Fibroblast of lung (primary cell): ENCODE measurements around the gene LUZP2. TPM values are rescaled to one million over a fixed set of nuclear protein-coding genes. Genes with fewer than 3 reads are reported as not detected.

Experiments used
- DNase-seq, 2 donors: peaks; one replicate each; pipeline versions ENCODE4 v3.0.0 to v3.0.0-alpha.2; 2010; ENCODE audit warnings: low read depth in 2 of 2
- H2AFZ ChIP-seq: 2 replicates; pipeline ENCODE4 v1.5.1; 2012; ENCODE audit warnings: low read length, control low read depth, inconsistent platforms
- H3K27ac ChIP-seq: 2 replicates; pipeline ENCODE4 v1.5.1; 2011; ENCODE audit warnings: low read length, control low read depth; ENCODE audit not compliant: insufficient read depth
- H3K27me3 ChIP-seq: 2 replicates; pipeline ENCODE4 v1.5.1; 2011; ENCODE audit warnings: mild to moderate bottlenecking, low read length; ENCODE audit not compliant: control insufficient read depth, insufficient read depth
- H3K36me3 ChIP-seq: 2 replicates; pipeline ENCODE4 v1.5.1; 2011; ENCODE audit warnings: low read length; ENCODE audit not compliant: control insufficient read depth, insufficient read depth
- H3K4me1 ChIP-seq: 2 replicates; pipeline ENCODE4 v1.5.1; 2011; ENCODE audit warnings: low read length; ENCODE audit not compliant: control insufficient read depth, insufficient read depth; ENCODE audit errors: extremely low read depth
- H3K4me2 ChIP-seq: 2 replicates; pipeline ENCODE4 v1.5.1; 2011; ENCODE audit warnings: low read length, control low read depth; ENCODE audit not compliant: insufficient read depth; ENCODE audit errors: extremely low read depth
- H3K4me3 ChIP-seq, 4 experiments: fragments of 200-600 bp in 1 of 4; sonication (generic) in 1 of 4; replicated peaks in 1 of 4; 2 replicates each; pipeline ENCODE4 v1.5.1; 2011 to 2016; ENCODE audit warnings: low read length in 4 of 4, low read depth in 3 of 4, mild to moderate bottlenecking in 3 of 4, control low read depth in 2 of 4, inconsistent platforms in 1 of 4, mixed read lengths in 1 of 4; ENCODE audit not compliant: insufficient read depth in 1 of 4; ENCODE audit errors: control extremely low read depth in 1 of 4
- H3K79me2 ChIP-seq: 2 replicates; pipeline ENCODE4 v1.5.1; 2012; ENCODE audit warnings: mild to moderate bottlenecking, low read length, inconsistent platforms; ENCODE audit not compliant: control insufficient read depth, insufficient read depth
- H3K9ac ChIP-seq: 2 replicates; pipeline ENCODE4 v1.5.1; 2011; ENCODE audit warnings: mild to moderate bottlenecking, low read length, control low read depth; ENCODE audit not compliant: insufficient read depth
- H3K9me3 ChIP-seq: 2 replicates; pipeline ENCODE4 v1.5.1; 2012; ENCODE audit warnings: low read depth, low read length; ENCODE audit not compliant: control insufficient read depth, insufficient read depth
- H4K20me1 ChIP-seq: 2 replicates; pipeline ENCODE4 v1.5.1; 2011; ENCODE audit warnings: low read length; ENCODE audit not compliant: control insufficient read depth, insufficient read depth; ENCODE audit errors: extremely low read depth
- CTCF ChIP-seq, 2 donors: IDR thresholded peaks in 1 of 2; conservative IDR thresholded peaks in 1 of 2; 1 replicate in 1 of 2; 2 replicates in 1 of 2; pipeline ENCODE4 v1.5.1; 2011 to 2012; ENCODE audit warnings: low read length in 2 of 2, control low read depth in 1 of 2, inconsistent platforms in 1 of 2, low read depth in 1 of 2, mild to moderate bottlenecking in 1 of 2
- EZH2 ChIP-seq: IDR thresholded peaks from 2 replicates; pipeline ENCODE4 v1.5.1; 2012; ENCODE audit warnings: low read length, control low read depth, mild to moderate bottlenecking; ENCODE audit errors: missing control alignments
- polyA plus RNA-seq, 2 donors: library from polyadenylated mRNA; depleted of rRNA in 1 of 2; stranded (reverse) in 1 of 2; unstranded in 1 of 2; fragments of >200 nt; gene quantifications; 2 replicates each; pipeline ENCODE4 v1.2.1, GENCODE V29; 2011 to 2012; ENCODE audit warnings: missing spikeins in 1 of 2
- total RNA-seq: library from RNA; depleted of rRNA; stranded (reverse); fragments of >200 nt; gene quantifications from 2 replicates; pipeline ENCODE4 v1.2.1, GENCODE V29; 2014

The LUZP2 gene
- total and polyA plus RNA-seq, 2 donors (not counting 1 experiment from before 2014, with no cell fraction given) = 0.03 to 0.50 TPM

- TF ChIP-seq EZH2 = no peak
- Histone ChIP-seq H3K27ac (no peak overlapping the region), H3K4me1 (no peaks in the 10 kb centered on the region), H3K9me3 (no peaks in the 10 kb centered on the region), H3K79me2 (no peaks in the 10 kb centered on the region), H3K4me2 (no peak overlapping the region), H3K9ac (no peak overlapping the region), H2AFZ (no peak overlapping the region), H3K4me3 (no peak overlapping the region), H3K27me3 (no peaks in the 10 kb centered on the region), H4K20me1 (no peaks in the 10 kb centered on the region), H3K36me3 (no peaks in the 10 kb centered on the region)
- no peak for DNase-seq
Observed at GRCh38 chr11:24704716-24705115, 207.9 kb downstream of the LUZP2 start.

- H3K27me3 ChIP-seq = no peaks in the 10 kb centered on the region
- no peaks in the 10 kb centered on the region for H3K4me1 ChIP-seq
- no peak overlapping the region for H3K27ac ChIP-seq
- H3K4me3 ChIP-seq = no peak overlapping the region
- DNase-seq = no peak
- H3K36me3 ChIP-seq = no peaks in the 10 kb centered on the region
- no peak overlapping the region for H3K9ac ChIP-seq
- no peaks in the 10 kb centered on the region for H3K79me2 ChIP-seq
- no peaks in the 10 kb centered on the region for H4K20me1 ChIP-seq
- no peak for TF ChIP-seq CTCF (conservative IDR thresholded peaks at IDR 0.05 in 1 of 2, IDR thresholded peaks at IDR 0.05 in 1 of 2; ENCODE audit: low read depth in 1 of 2, low read length in 2 of 2)
- TF ChIP-seq EZH2 = no peak
- no peaks in the 10 kb centered on the region for H3K9me3 ChIP-seq
- no peak overlapping the region for H3K4me2 ChIP-seq
- no peak overlapping the region for H2AFZ ChIP-seq
Observed at GRCh38 chr11:24705474-24705873, 208.6 kb downstream of the LUZP2 start.

GRCh38 chr11:24708616-24709015 is 211.8 kb downstream of the LUZP2 start:
- H3K27me3 ChIP-seq = no peaks in the 10 kb centered on the region
- H3K9ac ChIP-seq = no peak overlapping the region
- peak in 1 of 2 donors; percentile 1 for DNase-seq
- H3K9me3 ChIP-seq = no peaks in the 10 kb centered on the region
- no peak for TF ChIP-seq EZH2
- TF ChIP-seq CTCF (conservative IDR thresholded peaks at IDR 0.05 in 1 of 2, IDR thresholded peaks at IDR 0.05 in 1 of 2; ENCODE audit: low read depth in 1 of 2, low read length in 2 of 2) = no peak
- no peaks in the 10 kb centered on the region for H3K36me3 ChIP-seq
- no peaks in the 10 kb centered on the region for H4K20me1 ChIP-seq
- no peak overlapping the region for H3K4me3 ChIP-seq
- no peak overlapping the region for H3K4me2 ChIP-seq
- H2AFZ ChIP-seq = no peak overlapping the region
- H3K79me2 ChIP-seq = no peaks in the 10 kb centered on the region
- no peaks in the 10 kb centered on the region for H3K4me1 ChIP-seq
- no peak overlapping the region for H3K27ac ChIP-seq
